H9 (cell line): ENCODE results near the gene OPHN1. TPM values are rescaled to one million over a fixed set of nuclear protein-coding genes. Genes with fewer than 3 reads are reported as not detected.

ENCODE experiments used
- DNase-seq: peaks from one replicate; pipeline ENCODE4 v3.0.0-alpha.2; 2017
- H2AFZ ChIP-seq: one replicate; pipeline ENCODE4 v1.6.1; 2013; ENCODE audit warnings: mild to moderate bottlenecking, low read length, control low read depth, moderate library complexity
- H2AK5ac ChIP-seq: 2 replicates; pipeline ENCODE4 v1.6.1; 2013; ENCODE audit warnings: low read length, control low read depth, mixed read lengths; ENCODE audit not compliant: insufficient read length
- H2BK120ac ChIP-seq: one replicate; pipeline ENCODE4 v1.6.1; 2013; ENCODE audit warnings: low read depth, mild to moderate bottlenecking, low read length, control low read depth, inconsistent platforms; ENCODE audit not compliant: poor library complexity, severe bottlenecking
- H2BK12ac ChIP-seq: 2 replicates; pipeline ENCODE4 v1.6.1; 2013; ENCODE audit warnings: low read length, control low read depth, mixed read lengths, low read depth; ENCODE audit not compliant: insufficient read length
- H2BK15ac ChIP-seq: 2 replicates; pipeline ENCODE4 v1.6.1; 2013; ENCODE audit warnings: low read depth, low read length, control low read depth
- H2BK20ac ChIP-seq: one replicate; pipeline ENCODE4 v1.6.1; 2013; ENCODE audit warnings: low read depth, mild to moderate bottlenecking, low read length, control low read depth, inconsistent platforms; ENCODE audit not compliant: poor library complexity, severe bottlenecking
- H2BK5ac ChIP-seq: 2 replicates; pipeline ENCODE4 v1.6.1; 2013; ENCODE audit warnings: low read length, control low read depth, mixed read lengths; ENCODE audit not compliant: insufficient read length
- H3K14ac ChIP-seq: 2 replicates; pipeline ENCODE4 v1.6.1; 2013; ENCODE audit warnings: low read length, control low read depth; ENCODE audit not compliant: insufficient read depth
- H3K18ac ChIP-seq: 2 replicates; pipeline ENCODE4 v1.6.1; 2013; ENCODE audit warnings: low read depth, mild to moderate bottlenecking, mixed read lengths, low read length, control low read depth; ENCODE audit not compliant: insufficient read length
- H3K23ac ChIP-seq: 2 replicates; pipeline ENCODE4 v1.6.1; 2013; ENCODE audit warnings: low read length, control low read depth, mixed read lengths, low read depth; ENCODE audit not compliant: insufficient read length
- H3K23me2 ChIP-seq: 2 replicates; pipeline ENCODE4 v1.6.1; 2013; ENCODE audit warnings: low read depth, mild to moderate bottlenecking, mixed read lengths, low read length, control low read depth; ENCODE audit not compliant: insufficient read length, poor library complexity, severe bottlenecking
- H3K27ac ChIP-seq: 2 replicates; pipeline ENCODE4 v1.5.1; 2013; ENCODE audit warnings: low read length, control low read depth, mixed read lengths, low read depth; ENCODE audit not compliant: insufficient read length
- H3K27me3 ChIP-seq: 2 replicates; pipeline ENCODE4 v1.6.1; 2013; ENCODE audit warnings: low read length, control low read depth, inconsistent platforms; ENCODE audit not compliant: insufficient read depth
- H3K4ac ChIP-seq: 2 replicates; pipeline ENCODE4 v1.6.1; 2013; ENCODE audit warnings: low read depth, mild to moderate bottlenecking, control low read depth, inconsistent platforms, low read length, moderate library complexity
- H3K4me1 ChIP-seq: 2 replicates; pipeline ENCODE4 v1.6.1; 2013; ENCODE audit warnings: low read length, control low read depth, inconsistent platforms; ENCODE audit not compliant: insufficient read depth
- H3K4me2 ChIP-seq: 2 replicates; pipeline ENCODE4 v1.6.1; 2013; ENCODE audit warnings: low read length, control low read depth, mixed read lengths; ENCODE audit not compliant: insufficient read length, insufficient read depth
- H3K56ac ChIP-seq: 2 replicates; pipeline ENCODE4 v1.6.1; 2013; ENCODE audit warnings: low read depth, mild to moderate bottlenecking, mixed read lengths, low read length, control low read depth; ENCODE audit not compliant: insufficient read length
- H3K79me1 ChIP-seq: 2 replicates; pipeline ENCODE4 v1.6.1; 2013; ENCODE audit warnings: low read depth, mild to moderate bottlenecking, moderate library complexity, low read length, control low read depth, inconsistent platforms; ENCODE audit not compliant: insufficient read depth, poor library complexity, severe bottlenecking
- H3K79me2 ChIP-seq: 2 replicates; pipeline ENCODE4 v1.6.1; 2013; ENCODE audit warnings: low read length, control low read depth, inconsistent platforms; ENCODE audit not compliant: insufficient read depth
- H3K9ac ChIP-seq: 2 replicates; pipeline ENCODE4 v1.6.1; 2013; ENCODE audit warnings: low read length, control low read depth, mixed read lengths; ENCODE audit not compliant: insufficient read length; ENCODE audit errors: extremely low read depth
- H3K9me3 ChIP-seq: one replicate; pipeline ENCODE4 v1.6.1; 2013; ENCODE audit warnings: low read depth, low read length, inconsistent platforms; ENCODE audit not compliant: control insufficient read depth
- H3T11ph ChIP-seq: one replicate; pipeline ENCODE4 v1.6.1; 2013; ENCODE audit warnings: mild to moderate bottlenecking, low read length, control low read depth, inconsistent platforms
- H4K20me1 ChIP-seq: one replicate; pipeline ENCODE4 v1.6.1; 2013; ENCODE audit not compliant: control insufficient read depth, insufficient read length, insufficient read depth
- H4K5ac ChIP-seq: 2 replicates; pipeline ENCODE4 v1.6.1; 2013; ENCODE audit warnings: low read depth, mild to moderate bottlenecking, mixed read lengths, low read length, control low read depth; ENCODE audit not compliant: insufficient read length
- H4K8ac ChIP-seq: replicated peaks from 2 replicates; pipeline ENCODE4 v1.6.1; 2013; ENCODE audit warnings: low read length, control low read depth, mixed read lengths, low read depth; ENCODE audit not compliant: insufficient read length
- H4K91ac ChIP-seq: 2 replicates; pipeline ENCODE4 v1.6.1; 2013; ENCODE audit warnings: low read depth, mild to moderate bottlenecking, moderate library complexity, mixed read lengths, low read length, control low read depth; ENCODE audit not compliant: insufficient read length
- H3K27ac Mint-ChIP-seq, 3 experiments: 2 replicates in 2 of 3; 3 replicates in 1 of 3; pipeline ENCODE4 v1.8.0; 2020 to 2021; ENCODE audit warnings: mixed read lengths in 3 of 3, mild to moderate bottlenecking in 1 of 3, moderate library complexity in 1 of 3
- H3K27me3 Mint-ChIP-seq: 2 replicates; pipeline ENCODE4 v1.8.0; 2021; ENCODE audit warnings: low read depth, mild to moderate bottlenecking, moderate library complexity, mixed read lengths
- H3K36me3 Mint-ChIP-seq, 3 experiments: 2 replicates in 2 of 3; 3 replicates in 1 of 3; pipeline ENCODE4 v1.8.0; 2020 to 2021; ENCODE audit warnings: low read depth in 3 of 3, mixed read lengths in 3 of 3; ENCODE audit not compliant: insufficient read depth in 1 of 3
- H3K4me1 Mint-ChIP-seq, 2 experiments: 2 replicates each; pipeline ENCODE4 v1.8.0; 2020; ENCODE audit warnings: mixed read lengths in 2 of 2
- H3K4me3 Mint-ChIP-seq, 2 experiments: 2 replicates in 1 of 2; 3 replicates in 1 of 2; pipeline ENCODE4 v1.8.0; 2020 to 2021; ENCODE audit warnings: mild to moderate bottlenecking in 2 of 2, mixed read lengths in 2 of 2, moderate library complexity in 1 of 2
- H3K9me3 Mint-ChIP-seq, 2 experiments: 2 replicates in 1 of 2; 3 replicates in 1 of 2; pipeline ENCODE4 v1.8.0; 2020; ENCODE audit warnings: mild to moderate bottlenecking in 2 of 2, mixed read lengths in 2 of 2, moderate library complexity in 1 of 2
- total RNA-seq: library from RNA; stranded (reverse); gene quantifications from 2 replicates; pipeline ENCODE4 v1.2.1, GENCODE V29; 2021
- TF ChIP-seq, protein P1 (sequence below): fragments of 200-600 bp; sonication (generic); conservative IDR thresholded peaks from 3 replicates; pipeline ENCODE4 v1.8.0; 2021; ENCODE audit warnings: antibody characterized with exemption, mild to moderate bottlenecking

Gene OPHN1
- total RNA-seq, 1 experiment from 2014 or later = 1.5 TPM

DNA sequence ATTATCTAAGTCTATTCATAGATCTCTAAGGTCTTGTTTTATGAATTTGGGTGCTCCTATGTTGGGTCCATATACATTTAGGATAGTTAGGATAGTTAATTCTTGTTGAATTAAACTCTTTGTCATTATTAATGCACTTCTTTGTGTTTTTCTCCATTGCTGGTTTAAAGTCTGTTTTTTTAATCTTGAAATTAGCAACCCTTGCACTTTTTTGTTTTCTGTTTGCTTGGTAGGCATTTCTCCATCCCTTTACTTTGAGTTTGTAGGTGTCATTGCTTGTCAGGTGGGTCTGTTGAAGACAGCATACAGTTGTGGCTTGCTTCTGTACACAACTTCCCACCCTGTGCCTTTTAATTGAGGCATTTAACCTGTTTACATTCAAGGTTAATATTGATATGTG, 434.8 kb downstream of the OPHN1 start:
- no peak overlapping the region for H3K9ac ChIP-seq
- no peaks in the 10 kb centered on the region for H4K20me1 ChIP-seq
- no peak overlapping the region for H2BK15ac ChIP-seq
- no peak overlapping the region for H3T11ph ChIP-seq
- H3K27ac ChIP-seq = no peak overlapping the region
- no peak overlapping the region for H2AFZ ChIP-seq
- H3K56ac ChIP-seq = no peak overlapping the region
- no peak for DNase-seq
- H3K27ac Mint-ChIP-seq = no peak overlapping the region
- H3K4me1 ChIP-seq = no peaks in the 10 kb centered on the region
- no peak overlapping the region for H3K4ac ChIP-seq
- no peaks in the 10 kb centered on the region for H3K23me2 ChIP-seq
- H3K4me2 ChIP-seq = no peak overlapping the region
- peaks cover 21% of the 10 kb centered on the region for H3K9me3 ChIP-seq
- H3K9me3 Mint-ChIP-seq = peaks cover 82 to 83% of the 10 kb centered on the region in 2 experiments
- no peaks in the 10 kb centered on the region for H3K79me1 ChIP-seq
- H3K18ac ChIP-seq = no peak overlapping the region
- no peak overlapping the region for H3K23ac ChIP-seq
- no peak overlapping the region for H2BK120ac ChIP-seq
- no peak overlapping the region for H2BK5ac ChIP-seq
- H4K8ac ChIP-seq = no peak overlapping the region
- TF ChIP-seq, protein P1, sequence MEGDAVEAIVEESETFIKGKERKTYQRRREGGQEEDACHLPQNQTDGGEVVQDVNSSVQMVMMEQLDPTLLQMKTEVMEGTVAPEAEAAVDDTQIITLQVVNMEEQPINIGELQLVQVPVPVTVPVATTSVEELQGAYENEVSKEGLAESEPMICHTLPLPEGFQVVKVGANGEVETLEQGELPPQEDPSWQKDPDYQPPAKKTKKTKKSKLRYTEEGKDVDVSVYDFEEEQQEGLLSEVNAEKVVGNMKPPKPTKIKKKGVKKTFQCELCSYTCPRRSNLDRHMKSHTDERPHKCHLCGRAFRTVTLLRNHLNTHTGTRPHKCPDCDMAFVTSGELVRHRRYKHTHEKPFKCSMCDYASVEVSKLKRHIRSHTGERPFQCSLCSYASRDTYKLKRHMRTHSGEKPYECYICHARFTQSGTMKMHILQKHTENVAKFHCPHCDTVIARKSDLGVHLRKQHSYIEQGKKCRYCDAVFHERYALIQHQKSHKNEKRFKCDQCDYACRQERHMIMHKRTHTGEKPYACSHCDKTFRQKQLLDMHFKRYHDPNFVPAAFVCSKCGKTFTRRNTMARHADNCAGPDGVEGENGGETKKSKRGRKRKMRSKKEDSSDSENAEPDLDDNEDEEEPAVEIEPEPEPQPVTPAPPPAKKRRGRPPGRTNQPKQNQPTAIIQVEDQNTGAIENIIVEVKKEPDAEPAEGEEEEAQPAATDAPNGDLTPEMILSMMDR = no peak
- no peak overlapping the region for H3K14ac ChIP-seq
- H2BK12ac ChIP-seq = no peak overlapping the region
- no peak overlapping the region for H3K4me3 Mint-ChIP-seq
- H3K79me2 ChIP-seq = no peaks in the 10 kb centered on the region
- H2BK20ac ChIP-seq = no peak overlapping the region
- no peak overlapping the region for H2AK5ac ChIP-seq
- no peak overlapping the region for H4K91ac ChIP-seq
- H4K5ac ChIP-seq = no peak overlapping the region
- H3K27me3 ChIP-seq = no peaks in the 10 kb centered on the region
- no peaks in the 10 kb centered on the region for H3K4me1 Mint-ChIP-seq
- H3K27me3 Mint-ChIP-seq = no peaks in the 10 kb centered on the region
- H3K36me3 Mint-ChIP-seq = peaks cover 2 to 5% (median 3%) of the 10 kb centered on the region in 3 experiments; a peak in 3 of 7 replicates

Other genes with a start within 250 kb of the OPHN1 start
- gene YIPF6, start 65.6 kb upstream of the OPHN1 start, total RNA-seq = 31.8 and 32.3 TPM in 2 replicates
- 0.39 and 0.52 TPM in 2 replicates for gene STARD8, start 214.2 kb upstream of the OPHN1 start, total RNA-seq